GM08714 (cell line): ENCODE results near the gene TSR3.
"Not testable (repeated sequence)": the region's sequence is repeated elsewhere in the genome, so short reads cannot be mapped to it uniquely, and the experiment has no call there.

Experiments
- H3K4me3 ChIP-seq: fragments of 200-500 bp; sonication (Bioruptor generic); 2 replicates; pipeline ENCODE4 v1.5.1; 2014; ENCODE audit warnings: mild to moderate bottlenecking, low read length, inconsistent platforms
- ZNF274 ChIP-seq: IDR thresholded peaks from 2 replicates; pipeline ENCODE4 v1.6.1; 2012; ENCODE audit warnings: mild to moderate bottlenecking, low read depth, low read length

The TSR3 gene

GRCh38 chr16:1331712-1332617 lies 19.7 kb downstream of the TSR3 start:
- TF ChIP-seq ZNF274 = no peak
- no peak overlapping the region; the same call in 1 of the 2 replicates for H3K4me3 ChIP-seq

DNA sequence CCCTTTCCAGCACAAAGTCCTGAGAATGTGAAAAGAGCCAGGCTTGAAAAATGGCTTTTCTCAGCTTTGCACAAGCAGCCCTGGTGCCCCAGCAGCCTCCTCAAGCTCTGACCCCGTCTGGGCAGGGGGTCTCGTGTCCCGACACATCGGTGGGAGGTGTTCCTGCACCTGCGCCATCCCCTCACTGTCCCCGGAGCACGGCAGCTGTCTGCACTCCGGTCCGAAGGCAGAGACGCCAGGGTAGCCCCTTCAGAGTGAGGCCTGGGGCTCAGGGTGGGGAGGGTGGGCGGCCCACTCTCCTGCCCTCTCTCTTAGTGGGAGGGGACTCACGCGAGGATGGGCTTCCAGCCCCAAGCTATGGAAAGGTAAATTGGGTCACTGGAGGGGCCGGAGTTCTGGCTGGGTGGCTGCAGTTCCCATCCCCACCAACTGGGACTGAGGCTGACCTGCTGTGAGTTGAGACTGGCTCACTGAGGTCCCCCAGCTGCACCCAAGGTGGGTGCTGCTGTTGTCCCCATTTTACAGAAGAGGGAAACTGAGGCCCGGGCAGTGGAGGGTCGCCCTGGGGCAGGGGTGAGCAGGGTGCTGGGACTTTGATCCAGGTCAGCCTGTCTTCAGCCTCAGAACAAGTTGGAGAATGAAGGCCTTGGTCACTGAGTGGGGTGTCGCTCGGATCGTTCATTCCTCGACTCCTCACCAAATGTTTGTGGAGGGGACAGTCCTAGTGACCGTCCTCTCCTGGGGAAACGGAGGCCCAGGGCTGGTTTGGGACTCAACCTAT lies 20.6 kb downstream of the TSR3 start:
- H3K4me3 ChIP-seq = no peak overlapping the region; the same call in 1 of the 2 replicates

GRCh38 chr16:1330260-1330914 lies 21.3 kb downstream of the TSR3 start:
- H3K4me3 ChIP-seq = no peak overlapping the region
- no peak for TF ChIP-seq ZNF274

More for the DNA sequence above, 20.6 kb downstream of the TSR3 start:
- TF ChIP-seq ZNF274 = no peak

GRCh38 chr16:1328961-1329360 lies 22.7 kb downstream of the TSR3 start:
- not testable (repeated sequence) for H3K4me3 ChIP-seq

- not testable (repeated sequence) for H3K4me3 ChIP-seq
Measured at GRCh38 chr16:1328136-1328535, 23.5 kb downstream of the TSR3 start.

DNA sequence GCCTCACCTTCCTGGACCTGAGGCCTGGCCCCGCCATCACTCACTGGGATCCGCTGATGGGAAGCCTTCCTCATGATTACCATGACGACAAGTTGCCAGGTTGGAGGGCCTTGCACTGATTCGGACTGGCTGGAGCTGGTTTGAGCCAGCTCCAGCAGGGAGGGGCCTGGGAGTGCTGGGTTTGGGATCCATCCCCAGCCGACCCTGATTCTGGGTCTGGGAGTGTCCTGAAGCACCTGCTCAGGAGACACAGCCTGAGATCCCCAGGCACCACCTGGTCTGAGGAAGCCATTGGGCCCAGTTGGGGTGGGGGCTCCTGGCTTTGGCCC lies 24.1 kb downstream of the TSR3 start:
- no peak overlapping the region for H3K4me3 ChIP-seq
- no peak for TF ChIP-seq ZNF274

- H3K4me3 ChIP-seq = no peak overlapping the region
- no peak for TF ChIP-seq ZNF274
Measured at GRCh38 chr16:1326946-1327618, 24.6 kb downstream of the TSR3 start.

DNA sequence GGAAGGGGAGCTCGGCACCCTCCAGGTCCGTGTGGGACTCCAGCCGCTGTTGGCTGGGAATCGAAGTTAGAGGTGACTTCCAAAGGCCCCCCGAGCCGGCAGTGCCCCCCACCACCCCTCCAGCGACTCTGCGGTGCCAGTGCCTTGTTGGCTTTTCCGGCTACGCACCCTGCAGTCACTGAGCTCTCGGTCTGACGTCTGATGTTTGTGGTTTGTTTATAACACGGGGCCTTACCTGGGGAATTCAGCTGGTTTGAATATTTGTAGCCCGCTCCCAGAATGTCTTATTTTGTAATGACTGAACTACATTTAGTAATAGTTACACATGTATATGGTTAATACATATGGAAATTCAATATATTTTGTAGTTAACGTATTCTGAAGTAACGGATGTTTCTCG lies 25.3 kb downstream of the TSR3 start:
- no peak for TF ChIP-seq ZNF274
- H3K4me3 ChIP-seq = no peak overlapping the region

- no peak for TF ChIP-seq ZNF274
- H3K4me3 ChIP-seq = no peak overlapping the region
Measured at GRCh38 chr16:1325673-1326371, 25.9 kb downstream of the TSR3 start.

DNA sequence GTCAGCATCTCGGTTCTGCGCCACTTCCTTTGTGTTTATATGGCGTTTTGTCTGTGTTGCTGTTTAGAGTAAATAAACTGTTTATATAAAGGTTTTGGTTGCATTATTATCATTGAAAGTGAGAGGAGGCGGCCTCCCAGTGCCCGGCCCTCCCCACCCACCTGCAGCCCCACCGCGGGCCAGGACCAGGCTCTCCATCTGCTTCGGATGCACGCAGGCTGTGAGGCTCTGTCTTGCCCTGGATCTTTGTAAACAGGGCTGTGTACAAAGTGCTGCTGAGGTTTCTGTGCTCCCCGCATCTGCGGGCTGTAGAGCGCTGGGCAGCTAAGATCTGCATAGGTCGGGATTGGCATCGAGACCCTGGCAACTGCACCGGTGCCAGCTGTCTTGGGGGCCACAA lies 26.4 kb downstream of the TSR3 start:
- H3K4me3 ChIP-seq = no peak overlapping the region
- TF ChIP-seq ZNF274 = no peak

GRCh38 chr16:1324286-1324826 lies 27.3 kb downstream of the TSR3 start:
- TF ChIP-seq ZNF274 = no peak
- no peak overlapping the region for H3K4me3 ChIP-seq

GRCh38 chr16:1323296-1324239 lies 28.1 kb downstream of the TSR3 start:
- no peak overlapping the region for H3K4me3 ChIP-seq
- TF ChIP-seq ZNF274 = no peak
